Fibroblast of pulmonary artery (primary cell): ENCODE data around the gene FEM1A.
"Not testable (repeated sequence)": the region's sequence is repeated elsewhere in the genome, so short reads cannot be mapped to it uniquely, and the experiment has no call there.

Experiments
- DNase-seq: peaks from one replicate; pipeline ENCODE4 v3.0.0-alpha.2; 2010; ENCODE audit warnings: low read depth
- H3K4me3 ChIP-seq: replicated peaks from 2 replicates; pipeline ENCODE4 v1.5.1; 2011; ENCODE audit warnings: low read depth, mild to moderate bottlenecking, control low read depth, low read length, moderate library complexity
- TF ChIP-seq, protein P1 (sequence below): IDR thresholded peaks from 2 replicates; pipeline ENCODE4 v1.5.1; 2011; ENCODE audit warnings: mild to moderate bottlenecking, control low read depth, low read length, inconsistent platforms; ENCODE audit errors: missing control alignments

FEM1A gene

DNA sequence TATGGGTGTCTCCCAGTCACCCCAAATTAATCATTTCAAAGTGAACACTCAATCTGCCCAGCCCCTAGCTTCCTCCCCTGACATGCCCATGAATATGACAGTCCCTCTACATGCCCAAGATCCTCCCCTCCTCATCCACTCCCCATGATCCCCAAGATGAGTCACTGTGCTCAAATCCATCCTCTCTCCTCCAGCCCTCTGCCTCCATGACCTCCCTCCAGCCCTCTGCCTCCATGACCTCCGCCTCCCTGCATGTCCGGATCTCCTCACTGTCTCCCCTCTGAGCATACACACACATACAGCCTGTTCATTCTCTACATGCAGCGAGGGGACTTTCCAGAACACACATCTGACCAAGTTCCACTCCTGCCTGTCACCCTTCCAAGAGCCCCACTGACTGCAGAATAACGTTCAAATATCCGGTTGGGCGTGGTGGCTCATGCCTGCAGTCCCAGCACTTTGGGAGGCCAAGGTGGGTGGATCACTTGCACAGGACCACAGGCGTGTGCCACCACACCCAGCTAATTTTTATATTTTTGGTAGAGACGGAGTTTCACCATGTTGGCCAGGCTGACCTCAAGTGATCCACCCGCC, 18.4 kb upstream of the FEM1A start:
- no peak for DNase-seq
- TF ChIP-seq, protein P1, sequence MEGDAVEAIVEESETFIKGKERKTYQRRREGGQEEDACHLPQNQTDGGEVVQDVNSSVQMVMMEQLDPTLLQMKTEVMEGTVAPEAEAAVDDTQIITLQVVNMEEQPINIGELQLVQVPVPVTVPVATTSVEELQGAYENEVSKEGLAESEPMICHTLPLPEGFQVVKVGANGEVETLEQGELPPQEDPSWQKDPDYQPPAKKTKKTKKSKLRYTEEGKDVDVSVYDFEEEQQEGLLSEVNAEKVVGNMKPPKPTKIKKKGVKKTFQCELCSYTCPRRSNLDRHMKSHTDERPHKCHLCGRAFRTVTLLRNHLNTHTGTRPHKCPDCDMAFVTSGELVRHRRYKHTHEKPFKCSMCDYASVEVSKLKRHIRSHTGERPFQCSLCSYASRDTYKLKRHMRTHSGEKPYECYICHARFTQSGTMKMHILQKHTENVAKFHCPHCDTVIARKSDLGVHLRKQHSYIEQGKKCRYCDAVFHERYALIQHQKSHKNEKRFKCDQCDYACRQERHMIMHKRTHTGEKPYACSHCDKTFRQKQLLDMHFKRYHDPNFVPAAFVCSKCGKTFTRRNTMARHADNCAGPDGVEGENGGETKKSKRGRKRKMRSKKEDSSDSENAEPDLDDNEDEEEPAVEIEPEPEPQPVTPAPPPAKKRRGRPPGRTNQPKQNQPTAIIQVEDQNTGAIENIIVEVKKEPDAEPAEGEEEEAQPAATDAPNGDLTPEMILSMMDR, result no peak
- no peak overlapping the region for H3K4me3 ChIP-seq

DNA sequence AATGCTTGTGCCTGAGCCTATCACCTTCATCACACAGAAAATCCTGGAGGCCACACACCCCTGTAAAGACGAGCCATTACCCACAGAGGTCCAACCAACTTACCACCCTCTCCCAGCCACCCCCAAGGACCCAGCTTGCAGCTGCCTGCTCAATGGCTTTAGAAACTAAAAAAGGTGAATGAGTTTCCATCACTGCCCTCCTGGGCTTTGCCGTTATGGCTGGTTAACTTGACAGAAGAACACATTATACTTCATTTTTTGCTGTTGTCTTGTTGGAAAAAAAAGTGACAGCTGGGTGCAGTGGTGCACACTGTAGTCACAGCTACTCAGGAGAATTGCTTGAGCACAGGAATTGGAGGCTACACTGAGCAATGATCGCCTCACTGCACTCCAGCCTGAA, 17.4 kb upstream of the FEM1A start:
- DNase-seq, result no peak
- H3K4me3 ChIP-seq, result no peak overlapping the region
- TF ChIP-seq, protein P1, result no peak

DNA sequence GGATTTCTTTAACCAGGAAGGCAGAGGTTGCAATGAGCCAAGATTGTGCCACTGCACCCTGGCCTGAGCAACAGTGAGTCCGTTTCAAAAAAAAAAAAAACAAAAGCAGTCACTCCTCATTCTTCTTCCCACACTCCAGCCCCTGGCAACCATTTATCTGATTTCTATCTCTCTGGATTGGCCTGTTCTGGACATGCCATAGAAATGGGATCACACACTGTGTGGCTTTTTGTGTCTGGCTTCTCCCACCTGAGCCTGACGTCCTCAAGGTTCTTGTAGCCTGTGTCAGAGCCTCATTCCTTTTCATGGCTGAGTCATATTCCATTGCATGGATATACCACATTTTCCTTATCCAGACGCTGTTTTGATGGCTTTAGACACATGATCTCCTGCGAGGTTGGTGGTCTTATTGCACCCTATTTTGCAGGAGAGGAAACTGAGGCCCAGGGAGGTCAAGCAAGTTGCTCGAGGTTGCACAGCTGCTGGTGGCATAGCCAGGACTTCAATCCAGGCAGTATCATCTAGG, 15.8 kb upstream of the FEM1A start:
- TF ChIP-seq, protein P1, result no peak
- H3K4me3 ChIP-seq, result no peak overlapping the region
- no peak for DNase-seq

DNA sequence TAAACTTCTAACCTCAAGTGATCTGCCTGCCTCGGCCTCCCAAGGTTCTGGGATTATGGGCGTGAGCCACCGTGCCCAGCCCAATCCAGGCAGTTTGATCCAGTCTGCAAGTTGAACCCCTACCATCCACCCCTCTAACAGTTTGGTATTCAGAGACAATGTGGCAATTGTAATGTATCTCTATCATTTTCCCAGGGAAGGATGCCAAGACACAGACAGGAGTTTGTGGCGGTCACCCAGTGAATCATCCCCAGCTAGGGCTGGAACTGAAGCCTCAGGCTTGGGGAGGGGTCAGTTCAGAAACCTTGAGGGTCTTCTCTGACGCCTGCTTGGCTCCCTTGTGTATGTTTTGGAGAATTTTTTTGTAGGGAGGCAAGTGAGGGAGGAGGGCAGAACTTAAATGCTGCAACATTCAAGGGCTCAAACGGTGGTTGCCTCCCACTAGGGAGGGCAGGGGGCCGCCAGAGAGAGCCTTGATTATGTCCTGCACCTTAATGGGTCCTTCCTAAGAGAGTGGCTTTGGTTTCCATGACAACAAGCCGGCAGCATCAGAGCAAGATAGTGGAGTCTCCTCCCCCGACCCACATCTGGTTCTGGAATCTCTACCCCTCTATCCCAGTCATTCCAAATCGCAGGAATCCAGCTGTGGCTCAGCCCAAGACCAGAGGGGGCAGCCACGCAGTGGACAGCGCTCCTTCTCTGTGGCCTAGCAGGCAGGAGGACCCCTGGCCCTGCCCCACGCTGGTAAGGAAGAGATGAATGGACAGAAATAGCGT, 14.9 kb upstream of the FEM1A start:
- TF ChIP-seq, protein P1, result no peak
- H3K4me3 ChIP-seq, result no peak overlapping the region
- DNase-seq, result no peak

DNA sequence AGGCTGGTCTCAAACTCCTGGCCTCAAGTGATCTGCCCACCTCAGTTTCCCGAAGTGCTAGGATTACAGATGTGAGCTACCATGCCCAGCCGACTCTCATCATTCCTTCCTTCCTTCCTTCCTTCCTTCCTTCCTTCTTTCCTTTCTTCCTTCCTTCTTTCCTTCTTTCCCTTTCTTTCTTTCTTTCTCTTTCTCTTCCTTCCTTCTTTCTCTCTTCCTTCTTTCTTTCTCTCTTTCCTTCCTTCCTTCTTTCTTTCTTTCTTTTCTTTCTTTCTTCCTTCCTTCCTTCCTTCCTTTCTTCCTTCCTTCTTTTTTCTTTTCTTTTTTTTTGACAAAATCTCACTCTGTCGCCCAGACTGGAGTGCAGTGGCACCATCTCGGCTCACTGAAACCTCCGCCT, 13.4 kb upstream of the FEM1A start:
- DNase-seq, H3K4me3 ChIP-seq: not testable (repeated sequence)

DNA sequence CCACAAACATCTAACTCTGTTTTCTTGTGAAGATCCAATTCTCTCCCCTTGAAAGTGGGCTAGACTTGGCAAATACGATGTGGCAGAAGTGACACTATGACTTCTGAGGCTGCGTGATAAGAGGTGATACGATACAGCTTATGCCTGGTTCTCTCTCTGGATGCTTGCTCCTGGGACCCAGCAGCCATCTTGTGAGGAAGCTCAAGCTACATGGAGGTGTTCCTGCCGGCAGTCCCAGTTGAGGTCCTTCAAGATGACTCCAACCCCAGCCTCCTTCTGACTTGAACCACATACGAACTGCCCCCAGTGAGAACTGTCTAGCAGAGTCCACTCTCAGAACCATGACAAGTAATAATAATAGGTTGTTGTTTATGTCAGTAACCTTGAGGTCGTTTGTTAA, 10.7 kb upstream of the FEM1A start:
- no peak overlapping the region for H3K4me3 ChIP-seq
- TF ChIP-seq, protein P1, result no peak
- no peak for DNase-seq

DNA sequence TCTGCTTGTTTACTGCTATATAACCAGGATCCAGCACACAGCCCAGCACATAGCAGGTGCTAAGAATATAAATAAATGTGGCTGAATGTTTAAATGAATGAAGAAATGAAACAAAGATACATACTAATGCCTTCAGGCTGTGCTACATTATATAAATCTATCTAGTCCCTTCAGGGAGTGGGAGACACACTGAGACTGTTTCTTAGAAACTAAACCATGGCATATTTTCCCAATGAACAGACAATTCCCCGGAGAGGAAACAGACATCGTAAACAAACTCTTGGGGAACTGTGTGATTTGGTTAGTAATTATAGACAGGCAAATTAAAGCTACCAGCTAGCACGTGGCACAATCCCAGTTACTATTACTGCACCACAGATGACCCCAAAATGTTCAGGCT, 9.7 kb upstream of the FEM1A start:
- no peak for DNase-seq
- TF ChIP-seq, protein P1, result no peak
- H3K4me3 ChIP-seq, result no peak overlapping the region

DNA sequence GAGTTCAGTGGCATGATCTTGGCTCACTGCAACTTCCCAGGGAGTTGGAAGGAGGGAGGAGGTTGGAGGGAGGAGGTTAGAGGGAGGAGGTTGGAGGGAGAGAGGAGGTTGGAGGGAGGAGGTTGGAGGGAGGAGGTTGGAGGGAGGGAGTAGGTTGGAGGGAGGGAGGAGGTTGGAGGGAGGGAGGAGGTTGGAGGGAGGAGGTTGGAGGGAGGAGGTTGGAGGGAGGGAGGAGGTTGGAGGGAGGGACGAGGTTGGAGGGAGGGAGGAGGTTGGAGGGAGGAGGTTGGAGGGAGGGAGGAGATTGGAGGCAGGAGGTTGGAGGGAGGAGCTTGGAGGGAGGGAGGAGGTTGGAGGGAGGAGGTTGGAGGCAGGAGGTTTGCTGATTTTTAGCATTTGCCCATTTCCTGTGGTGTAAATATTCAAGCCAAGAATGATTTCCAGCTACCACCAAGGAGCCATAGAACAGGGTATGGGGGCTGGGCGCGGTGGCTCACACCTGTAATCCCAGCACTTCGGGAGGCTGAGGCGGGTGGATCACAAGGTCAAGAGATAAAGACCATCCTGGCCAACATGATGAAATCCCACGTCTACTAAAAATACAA, 5.0 kb upstream of the FEM1A start:
- not testable (repeated sequence) for H3K4me3 ChIP-seq, DNase-seq

DNA sequence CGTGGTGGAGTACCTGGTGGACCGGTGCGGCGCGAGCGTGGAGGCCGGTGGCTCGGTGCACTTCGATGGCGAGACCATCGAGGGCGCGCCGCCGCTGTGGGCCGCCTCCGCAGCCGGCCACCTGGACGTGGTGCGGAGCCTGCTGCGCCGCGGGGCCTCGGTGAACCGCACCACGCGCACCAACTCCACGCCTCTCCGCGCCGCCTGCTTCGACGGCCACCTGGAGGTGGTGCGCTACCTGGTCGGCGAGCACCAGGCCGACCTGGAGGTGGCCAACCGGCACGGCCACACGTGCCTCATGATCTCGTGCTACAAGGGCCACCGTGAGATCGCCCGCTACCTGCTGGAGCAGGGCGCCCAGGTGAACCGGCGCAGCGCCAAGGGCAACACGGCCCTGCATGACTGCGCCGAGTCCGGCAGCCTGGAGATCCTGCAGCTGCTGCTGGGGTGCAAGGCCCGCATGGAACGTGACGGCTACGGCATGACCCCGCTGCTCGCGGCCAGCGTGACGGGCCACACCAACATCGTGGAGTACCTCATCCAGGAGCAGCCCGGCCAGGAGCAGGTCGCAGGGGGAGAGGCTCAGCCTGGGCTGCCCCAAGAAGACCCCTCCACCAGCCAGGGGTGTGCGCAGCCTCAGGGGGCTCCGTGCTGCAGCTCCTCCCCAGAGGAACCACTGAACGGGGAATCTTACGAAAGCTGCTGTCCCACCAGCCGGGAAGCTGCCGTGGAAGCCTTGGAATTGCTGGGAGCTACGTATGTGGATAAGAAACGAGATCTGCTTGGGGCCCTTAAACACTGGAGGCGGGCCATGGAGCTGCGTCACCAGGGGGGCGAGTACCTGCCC, 708 bp downstream of the FEM1A start:
- peak overlapping the region; percentile 74 for H3K4me3 ChIP-seq
- not testable (repeated sequence) for DNase-seq

DNA sequence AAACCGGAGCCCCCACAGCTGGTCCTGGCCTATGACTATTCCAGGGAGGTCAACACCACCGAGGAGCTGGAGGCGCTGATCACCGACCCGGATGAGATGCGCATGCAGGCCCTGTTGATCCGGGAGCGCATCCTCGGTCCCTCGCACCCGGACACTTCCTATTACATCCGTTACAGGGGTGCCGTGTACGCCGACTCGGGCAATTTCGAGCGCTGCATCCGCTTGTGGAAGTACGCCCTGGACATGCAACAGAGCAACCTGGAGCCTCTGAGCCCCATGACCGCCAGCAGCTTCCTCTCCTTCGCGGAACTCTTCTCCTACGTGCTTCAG, 1.3 kb downstream of the FEM1A start:
- not testable (repeated sequence) for DNase-seq
- peak overlapping the region; percentile 74 for H3K4me3 ChIP-seq
